HEK293 (cell line): ENCODE data around the gene KIF21B.

ENCODE experiments used
- CTCF ChIP-seq: fragments of 450-650 bp; formaldehyde crosslinking; IDR thresholded peaks from 2 replicates; pipeline ENCODE4 v1.5.1; 2016; ENCODE audit warnings: missing biosample characterization, missing genetic modification characterization
- GLI2 ChIP-seq: fragments of 450-650 bp; formaldehyde crosslinking; IDR thresholded peaks from 2 replicates; pipeline ENCODE4; 2017; ENCODE audit warnings: missing biosample characterization, missing genetic modification characterization, low read depth, borderline replicate concordance
- PRDM10 ChIP-seq: fragments of 450-650 bp; formaldehyde crosslinking; IDR thresholded peaks from 2 replicates; pipeline ENCODE4 v1.5.1; 2016; ENCODE audit warnings: missing biosample characterization, missing genetic modification characterization
- REST ChIP-seq: fragments of 450-650 bp; formaldehyde crosslinking; IDR thresholded peaks from 2 replicates; pipeline ENCODE4 v1.5.1; 2016; ENCODE audit warnings: missing biosample characterization, missing genetic modification characterization
- TCF7L2 ChIP-seq: IDR thresholded peaks from 2 replicates; pipeline ENCODE4 v1.6.1; 2011; ENCODE audit warnings: low read depth, mild to moderate bottlenecking, inconsistent platforms, low read length, moderate library complexity, borderline replicate concordance
- YY1 ChIP-seq: fragments of 450-650 bp; formaldehyde crosslinking; IDR thresholded peaks from 2 replicates; pipeline ENCODE4 v1.5.1; 2018; ENCODE audit warnings: missing biosample characterization, missing genetic modification characterization
- ZBTB26 ChIP-seq: fragments of 450-650 bp; formaldehyde crosslinking; optimal IDR thresholded peaks from 2 replicates; pipeline ENCODE3; 2016; ENCODE audit warnings: missing biosample characterization, mild to moderate bottlenecking, missing genetic modification characterization
- ZBTB49 ChIP-seq: fragments of 450-650 bp; formaldehyde crosslinking; IDR thresholded peaks from 2 replicates; pipeline ENCODE4 v1.5.1; 2016; ENCODE audit warnings: missing biosample characterization, missing genetic modification characterization, low read depth
- ZBTB7A ChIP-seq: fragments of 450-650 bp; formaldehyde crosslinking; IDR thresholded peaks from 2 replicates; pipeline ENCODE4 v1.5.1; 2016; ENCODE audit warnings: low read depth, missing biosample characterization, missing genetic modification characterization
- ZNF155 ChIP-seq: fragments of 450-650 bp; formaldehyde crosslinking; IDR thresholded peaks from 2 replicates; pipeline ENCODE4 v1.5.1; 2016; ENCODE audit warnings: missing biosample characterization, missing genetic modification characterization
- ZNF274 ChIP-seq, 2 experiments: fragments of 200-500 bp in 1 of 2; fragments of 450-650 bp in 1 of 2; sonication (Bioruptor generic) in 1 of 2; formaldehyde crosslinking in 1 of 2; IDR thresholded peaks; 2 replicates each; pipeline versions ENCODE4 v1.5.1 to v1.6.1; 2014 to 2016; ENCODE audit warnings: borderline replicate concordance in 1 of 2, inconsistent platforms in 1 of 2, low read length in 1 of 2, missing biosample characterization in 1 of 2, missing genetic modification characterization in 1 of 2
- ZNF449 ChIP-seq: fragments of 450-650 bp; formaldehyde crosslinking; IDR thresholded peaks from 2 replicates; pipeline ENCODE4 v1.5.1; 2017; ENCODE audit warnings: missing biosample characterization, mild to moderate bottlenecking, missing genetic modification characterization, moderate library complexity
- ZNF501 ChIP-seq: fragments of 450-650 bp; formaldehyde crosslinking; IDR thresholded peaks from 2 replicates; pipeline ENCODE4 v1.5.1; 2016; ENCODE audit warnings: missing biosample characterization, missing genetic modification characterization
- ZNF768 ChIP-seq: fragments of 450-650 bp; formaldehyde crosslinking; IDR thresholded peaks from 2 replicates; pipeline ENCODE4 v1.5.1; 2018; ENCODE audit warnings: missing biosample characterization, mild to moderate bottlenecking, missing genetic modification characterization

GRCh38 chr1:201036188-201036842 is 12.8 kb upstream of the KIF21B start:
- TF ChIP-seq ZNF449 (tag by site-specific recombination): no peak
- no peak for TF ChIP-seq CTCF (tag by site-specific recombination)
- TF ChIP-seq GLI2 (tag by site-specific recombination): no peak
- TF ChIP-seq PRDM10 (tag by site-specific recombination): no peak
- TF ChIP-seq ZNF501 (tag by site-specific recombination): no peak
- no peak for TF ChIP-seq ZNF768 (tag by site-specific recombination)
- no peak for TF ChIP-seq ZBTB49 (tag by site-specific recombination)
- no peak for TF ChIP-seq TCF7L2
- TF ChIP-seq ZBTB26 (tag by site-specific recombination): no peak
- no peak for TF ChIP-seq YY1
- no peak for TF ChIP-seq REST
- TF ChIP-seq ZNF155 (tag by site-specific recombination): no peak
- TF ChIP-seq ZBTB7A (tag by site-specific recombination): no peak
- TF ChIP-seq ZNF274 (IDR thresholded peaks at IDR 0.05; ENCODE audit: low read length): no peak
- TF ChIP-seq ZNF274 (tag by site-specific recombination; IDR thresholded peaks at IDR 0.05; ENCODE audit: borderline replicate concordance): no peak
